Testis (tissue), 3 donors: ENCODE data around the gene PRKAG2. TPM values are rescaled to one million over a fixed set of nuclear protein-coding genes. Genes with fewer than 3 reads are reported as not detected.
A peak's percentile ranks its signal among the peaks of the same experiment; 100 is the strongest.

Experiments used
- DNase-seq: peaks from one replicate; pipeline ENCODE4 v3.0.0-alpha.2; 2019
- H3K27ac ChIP-seq, 2 donors: fragments of 200-600 bp; sonication (generic); one replicate each; pipeline ENCODE4 v1.5.1; 2019
- H3K27me3 ChIP-seq: fragments of 200-600 bp; sonication (generic); one replicate; pipeline ENCODE4 v1.5.1; 2019
- H3K36me3 ChIP-seq: fragments of 200-600 bp; sonication (generic); one replicate; pipeline ENCODE4 v1.5.1; 2017; ENCODE audit warnings: low read depth; ENCODE audit errors: missing control alignments
- H3K4me1 ChIP-seq: fragments of 200-600 bp; sonication (generic); one replicate; pipeline ENCODE4 v1.5.1; 2019
- H3K4me3 ChIP-seq, 2 donors: fragments of 200-600 bp; sonication (generic); one replicate each; pipeline ENCODE4 v1.5.1; 2017 to 2019
- H3K9me3 ChIP-seq: fragments of 200-600 bp; sonication (generic); one replicate; pipeline ENCODE4 v1.5.1; 2017
- CTCF ChIP-seq, 3 experiments: fragments of 450-650 bp in 2 of 3; fragments of 200-600 bp in 1 of 3; sonication (generic) in 1 of 3; IDR thresholded peaks; one replicate each; pipeline ENCODE4 v1.5.1; 2016 to 2019; ENCODE audit warnings: antibody characterized with exemption in 3 of 3, mild to moderate bottlenecking in 2 of 3, moderate library complexity in 1 of 3
- POLR2A ChIP-seq: fragments of 450-650 bp; IDR thresholded peaks from one replicate; pipeline ENCODE4 v1.6.1; 2017; ENCODE audit warnings: antibody characterized with exemption, mild to moderate bottlenecking, moderate library complexity
- WGBS, 2 donors: methylation state at CpG; one replicate each; pipeline ENCODE4 v1.1.5; 2018; 5-methylcytosine and 5-hydroxymethylcytosine counted together
- intact Hi-C: fragments of 100-400 bp; cut with DNase I; formaldehyde crosslinking; loops from one replicate; pipeline ENCODE4 v1.15.1; 2023; ENCODE audit warnings: low total_unique reads
- polyA plus RNA-seq: library from polyadenylated mRNA; stranded (reverse); fragments of 350-450 nt; fragmentation: Illumina TruSeq; extraction: RNeasy Lipid Tissue Mini Kit (QIAGEN cat#74804); gene quantifications from one replicate; pipeline ENCODE4 v1.2.3, GENCODE V29; 2014; ENCODE audit warnings: low read depth, low replicate concordance; ENCODE audit not compliant: insufficient read depth
- total RNA-seq, 2 donors: library from RNA; depleted of rRNA; stranded (reverse); fragments of >200 nt; gene quantifications; one replicate each; pipeline ENCODE4 v1.2.3, GENCODE V29; 2016

PRKAG2 gene
- total and polyA plus RNA-seq, 3 donors from 2014 or later: 27.9 to 28.7 (median 28.6) TPM

DNA sequence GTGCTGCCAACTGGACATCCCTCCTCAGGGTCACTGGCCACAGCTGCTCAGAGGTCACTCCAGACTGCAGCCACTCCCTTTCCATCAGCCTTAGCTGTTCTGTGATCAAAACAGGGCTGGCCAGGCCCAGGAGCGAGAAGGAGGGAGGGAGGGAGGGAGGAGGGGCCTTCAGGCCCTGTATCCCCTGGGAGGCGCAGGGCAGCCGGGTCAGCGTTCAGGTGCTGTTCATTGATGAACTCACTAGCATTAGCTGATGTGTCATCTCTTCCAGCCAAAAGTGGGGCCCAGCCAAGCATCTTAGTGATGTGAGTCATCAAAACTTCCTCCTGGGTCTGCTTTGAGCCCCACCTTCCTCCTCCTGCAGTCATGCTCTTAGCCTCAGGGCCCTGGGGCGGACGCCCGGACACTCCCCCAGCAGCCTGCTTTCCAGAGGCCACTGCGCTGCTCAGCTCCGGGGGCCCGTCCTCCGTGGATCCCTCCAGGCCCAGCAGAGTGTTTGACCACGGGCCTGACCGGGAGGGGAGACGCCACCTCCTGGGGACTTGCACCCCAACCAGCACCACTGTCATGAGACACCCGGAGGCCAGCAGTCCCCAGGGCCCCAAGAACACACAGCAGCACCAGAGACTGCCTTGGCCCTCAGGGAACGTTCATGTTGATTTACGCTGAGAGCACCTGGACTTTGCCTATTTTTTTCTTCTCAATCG is 149.2 kb downstream of the PRKAG2 start:
- no peaks in the 10 kb centered on the region for H3K27me3 ChIP-seq
- no peak overlapping the region for H3K4me3 ChIP-seq
- H3K9me3 ChIP-seq: no peaks in the 10 kb centered on the region
- no peak overlapping the region for H3K27ac ChIP-seq
- 56 to 57% methylated on average over 11 to 18 of the region's 18 CpGs for WGBS, 2 donors
- no peaks in the 10 kb centered on the region for H3K4me1 ChIP-seq
- TF ChIP-seq POLR2A: no peak
- no peak for TF ChIP-seq CTCF (IDR thresholded peaks at IDR 0.05)
- DNase-seq: peak; percentile 54
- H3K36me3 ChIP-seq: no peaks in the 10 kb centered on the region
- intact Hi-C loops: no loop called here

- Histone ChIP-seq H3K9me3 (no peaks in the 10 kb centered on the region), H3K4me1 (no peaks in the 10 kb centered on the region), H3K4me3 (no peak overlapping the region), H3K27ac (no peak overlapping the region), H3K27me3 (no peaks in the 10 kb centered on the region), H3K36me3 (no peaks in the 10 kb centered on the region)
- intact Hi-C loops: no loop called here
- DNase-seq: no peak
- TF ChIP-seq CTCF (IDR thresholded peaks at IDR 0.05) (no peak), POLR2A (no peak)
- 85 to 86% methylated on average over 21 to 23 of the region's 23 CpGs for WGBS, 2 donors
These were observed 150.0 kb downstream of the PRKAG2 start for GRCh38 chr7:151726652-151727578.

GRCh38 chr7:151725844-151726651 is 150.9 kb downstream of the PRKAG2 start:
- 85 to 87% methylated on average over 14 to 23 of the region's 23 CpGs for WGBS, 2 donors
- Histone ChIP-seq H3K36me3 (no peaks in the 10 kb centered on the region), H3K4me1 (peaks cover 8% of the 10 kb centered on the region), H3K9me3 (no peaks in the 10 kb centered on the region), H3K27me3 (no peaks in the 10 kb centered on the region), H3K27ac (no peak overlapping the region), H3K4me3 (no peak overlapping the region)
- intact Hi-C loops: no loop called here
- TF ChIP-seq CTCF (IDR thresholded peaks at IDR 0.05): no peak
- no peak for TF ChIP-seq POLR2A
- no peak for DNase-seq

- no peak for TF ChIP-seq CTCF (IDR thresholded peaks at IDR 0.05)
- no peak for TF ChIP-seq POLR2A
- Histone ChIP-seq H3K27ac (no peak overlapping the region), H3K4me3 (no peak overlapping the region), H3K9me3 (no peaks in the 10 kb centered on the region), H3K4me1 (peaks cover 11% of the 10 kb centered on the region), H3K36me3 (no peaks in the 10 kb centered on the region), H3K27me3 (no peaks in the 10 kb centered on the region)
- intact Hi-C loops: no loop called here
- 96 to 97% methylated on average over 22 of the region's 22 CpGs for WGBS, 2 donors
- no peak for DNase-seq
These were observed 151.9 kb downstream of the PRKAG2 start for GRCh38 chr7:151724920-151725584.
